NCI-H446 (cell line): ENCODE data around the gene VWCE.
"Not testable (repeated sequence)": the region's sequence is repeated elsewhere in the genome, so short reads cannot be mapped to it uniquely, and the experiment has no call there.

Experiments
- DNase-seq, 2 experiments: peaks; one replicate each; lab custom pipeline; 2025; lab: John Stamatoyannopoulos, UW

The VWCE gene

GRCh38 chr11:61212202-61212601 is 82.9 kb downstream of the VWCE start:
- DNase-seq, result not testable (repeated sequence)

- DNase-seq, result not testable (repeated sequence)
Observed at GRCh38 chr11:61211327-61211952, 83.7 kb downstream of the VWCE start.

DNA sequence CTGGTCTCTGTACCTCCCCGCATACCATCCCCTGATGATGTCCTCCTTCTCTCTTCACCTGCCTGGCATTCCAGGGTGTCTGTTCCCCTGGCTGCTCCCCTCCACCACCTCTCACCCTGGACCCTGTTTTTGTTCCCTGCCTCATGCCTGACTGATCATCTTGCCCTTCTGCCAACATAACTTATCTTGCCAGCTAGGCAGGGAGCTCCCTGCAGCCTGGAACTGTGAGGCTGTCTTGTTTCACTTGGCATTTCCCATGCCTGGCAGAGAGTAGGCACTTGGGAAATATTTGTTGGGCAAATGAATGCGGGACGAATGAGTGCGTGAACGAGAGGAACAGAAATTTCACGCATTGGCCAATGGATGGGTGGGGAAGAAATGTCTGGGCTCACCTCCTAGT is 84.5 kb downstream of the VWCE start:
- not testable (repeated sequence) for DNase-seq
